WTC11 (cell line): ENCODE data around the gene PDE12. TPM values are rescaled to one million over a fixed set of nuclear protein-coding genes. Genes with fewer than 3 reads are reported as not detected.

Source experiments
- ATAC-seq: fragments of 200-7000 bp; cut with Tn5 transposase; 2 replicates; pipeline ENCODE4 v1.10.0; 2021; ENCODE audit warnings: mild to moderate bottlenecking, moderate library complexity
- Bru-seq: library from RNA; stranded (reverse); fragments of 400-500 nt; gene quantifications from one replicate; lab custom pipeline; 2021; lab: Mats Ljungman, UMichigan
- CTCF ChIA-PET: fragments of 300-600 bp; sonication (Branson Sonifier 250); formaldehyde crosslinking; loops from one replicate; lab custom pipeline; 2021; ENCODE audit warnings: antibody characterized with exemption; lab: Charles Lee
- POLR2A ChIA-PET: fragments of 350-600 bp; sonication (Branson Sonifier 250); formaldehyde crosslinking; loops from one replicate; lab custom pipeline; 2021; ENCODE audit warnings: antibody characterized with exemption; lab: Charles Lee
- DNase-seq: peaks from one replicate; pipeline ENCODE4 v3.0.0; 2021; ENCODE audit warnings: low spot score
- H3K27ac Mint-ChIP-seq: 2 replicates; pipeline ENCODE4 v1.8.0; 2021; ENCODE audit warnings: mixed read lengths
- H3K27me3 Mint-ChIP-seq: 2 replicates; pipeline ENCODE4 v1.8.0; 2021; ENCODE audit warnings: low read depth, mild to moderate bottlenecking, moderate library complexity, mixed read lengths
- H3K36me3 Mint-ChIP-seq: 2 replicates; pipeline ENCODE4 v1.8.0; 2021; ENCODE audit warnings: mixed read lengths
- H3K4me1 Mint-ChIP-seq: 2 replicates; pipeline ENCODE4 v1.8.0; 2022; ENCODE audit warnings: mixed read lengths
- H3K4me3 Mint-ChIP-seq: 2 replicates; pipeline ENCODE4 v1.8.0; 2021; ENCODE audit warnings: mild to moderate bottlenecking, moderate library complexity, mixed read lengths
- H3K9me3 Mint-ChIP-seq: 2 replicates; pipeline ENCODE4 v1.8.0; 2021; ENCODE audit warnings: mixed read lengths
- EMX1 ChIP-seq: fragments of 250-450 bp; sonication (Bioruptor Pico); IDR thresholded peaks from 2 replicates; pipeline ENCODE4 v1.8.0; 2021; ENCODE audit warnings: mild to moderate bottlenecking
- GABPB1 ChIP-seq: sonication (generic); formaldehyde crosslinking; IDR thresholded peaks from 2 replicates; pipeline ENCODE4 v1.8.1; 2023; ENCODE audit warnings: mild to moderate bottlenecking, missing genetic modification reagents
- GTF2I ChIP-seq: fragments of 250-450 bp; sonication (Bioruptor Pico); conservative IDR thresholded peaks from 2 replicates; pipeline ENCODE4 v1.4.0; 2021; ENCODE audit warnings: mild to moderate bottlenecking
- KAT7 ChIP-seq: sonication (generic); formaldehyde crosslinking; IDR thresholded peaks from 2 replicates; pipeline ENCODE4 v1.8.1; 2023; ENCODE audit warnings: missing genetic modification reagents, mild to moderate bottlenecking, borderline replicate concordance
- MXD4 ChIP-seq: fragments of 250-450 bp; sonication (Bioruptor Pico); IDR thresholded peaks from 2 replicates; pipeline ENCODE4 v1.8.0; 2021; ENCODE audit warnings: mild to moderate bottlenecking, moderate library complexity, borderline replicate concordance
- NR3C1 ChIP-seq: sonication (generic); formaldehyde crosslinking; conservative IDR thresholded peaks from 2 replicates; pipeline ENCODE4 v1.8.1; 2023; ENCODE audit warnings: low read depth, mild to moderate bottlenecking, missing genetic modification reagents
- TEAD1 ChIP-seq: sonication (generic); formaldehyde crosslinking; IDR thresholded peaks from 2 replicates; pipeline ENCODE4 v1.8.0; 2022; ENCODE audit warnings: mild to moderate bottlenecking, missing genetic modification reagents
- ZNF138 ChIP-seq: sonication (generic); formaldehyde crosslinking; conservative IDR thresholded peaks from 2 replicates; pipeline ENCODE4 v1.8.1; 2022; ENCODE audit warnings: mild to moderate bottlenecking, moderate library complexity, missing genetic modification reagents
- ZNF219 ChIP-seq: sonication (generic); formaldehyde crosslinking; IDR thresholded peaks from 2 replicates; pipeline ENCODE4 v1.8.0; 2023; ENCODE audit warnings: missing genetic modification reagents, mild to moderate bottlenecking, borderline replicate concordance
- long read RNA-seq, 3 experiments: library from RNA in 1 of 3; library from capped mRNA in 1 of 3; library from polyadenylated mRNA in 1 of 3; unstranded in 2 of 3; stranded (forward) in 1 of 3; transcript quantifications; one replicate each; pipeline ENCODE4 v2.0.0, GENCODE V29; 2021
- total RNA-seq: library from RNA; stranded (reverse); gene quantifications from 3 replicates; pipeline ENCODE4 v1.2.3, GENCODE V29; 2021
- TF ChIP-seq, protein P1 (sequence below): sonication (generic); formaldehyde crosslinking; IDR thresholded peaks from 2 replicates; pipeline ENCODE4 v1.8.1; 2023; ENCODE audit warnings: mild to moderate bottlenecking, missing genetic modification reagents, moderate library complexity
- TF ChIP-seq, protein P2 (sequence below): sonication (generic); formaldehyde crosslinking; IDR thresholded peaks from 2 replicates; pipeline ENCODE4 v1.8.1; 2023; ENCODE audit warnings: mild to moderate bottlenecking, missing genetic modification reagents, borderline replicate concordance
- TF ChIP-seq, protein P3 (sequence below): sonication (generic); formaldehyde crosslinking; IDR thresholded peaks from 2 replicates; pipeline ENCODE4 v1.8.1; 2022; ENCODE audit warnings: low read depth, missing genetic modification reagents, borderline replicate concordance
- TF ChIP-seq, protein P4 (sequence below): fragments of 250-450 bp; sonication (Bioruptor Pico); IDR thresholded peaks from 2 replicates; pipeline ENCODE4 v2.1.2; 2022; ENCODE audit warnings: mild to moderate bottlenecking, moderate library complexity
- TF ChIP-seq, protein P5 (sequence below): sonication (generic); formaldehyde crosslinking; IDR thresholded peaks from 2 replicates; pipeline ENCODE4 v1.8.0; 2022; ENCODE audit warnings: mild to moderate bottlenecking, missing genetic modification reagents
- TF ChIP-seq, protein P6 (sequence below): fragments of 250-450 bp; sonication (Bioruptor Pico); IDR thresholded peaks from 2 replicates; pipeline ENCODE4 v1.9.0; 2021; ENCODE audit warnings: moderate library complexity, mild to moderate bottlenecking, inconsistent platforms, borderline replicate concordance
- TF ChIP-seq, protein P7 (sequence below): sonication (generic); formaldehyde crosslinking; IDR thresholded peaks from 2 replicates; pipeline ENCODE4 v1.8.1; 2023; ENCODE audit warnings: mild to moderate bottlenecking, missing genetic modification reagents
- TF ChIP-seq, protein P8 (sequence below): sonication (generic); formaldehyde crosslinking; IDR thresholded peaks from 2 replicates; pipeline ENCODE4 v1.8.0; 2022; ENCODE audit warnings: mild to moderate bottlenecking, missing genetic modification reagents
- TF ChIP-seq, protein P9 (sequence below): fragments of 200-600 bp; IDR thresholded peaks from 2 replicates; pipeline ENCODE4 v1.8.0; 2022; ENCODE audit warnings: antibody characterized with exemption

The PDE12 gene, protein sequence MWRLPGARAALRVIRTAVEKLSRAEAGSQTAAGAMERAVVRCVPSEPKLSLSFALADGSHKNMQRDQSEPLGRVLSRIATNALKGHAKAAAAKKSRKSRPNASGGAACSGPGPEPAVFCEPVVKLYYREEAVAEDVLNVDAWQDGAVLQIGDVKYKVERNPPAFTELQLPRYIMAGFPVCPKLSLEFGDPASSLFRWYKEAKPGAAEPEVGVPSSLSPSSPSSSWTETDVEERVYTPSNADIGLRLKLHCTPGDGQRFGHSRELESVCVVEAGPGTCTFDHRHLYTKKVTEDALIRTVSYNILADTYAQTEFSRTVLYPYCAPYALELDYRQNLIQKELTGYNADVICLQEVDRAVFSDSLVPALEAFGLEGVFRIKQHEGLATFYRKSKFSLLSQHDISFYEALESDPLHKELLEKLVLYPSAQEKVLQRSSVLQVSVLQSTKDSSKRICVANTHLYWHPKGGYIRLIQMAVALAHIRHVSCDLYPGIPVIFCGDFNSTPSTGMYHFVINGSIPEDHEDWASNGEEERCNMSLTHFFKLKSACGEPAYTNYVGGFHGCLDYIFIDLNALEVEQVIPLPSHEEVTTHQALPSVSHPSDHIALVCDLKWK
- total RNA-seq (16.2 to 16.9 TPM (median 16.4 TPM) in 3 replicates), Bru-seq, nascent RNA (percentile 82 among the genes with signal in this experiment)
- long read RNA-seq, experiment 1, full-length matches to known transcripts, result 134 of 143 reads
- long read RNA-seq, experiment 1, partial matches to known transcripts, result 9 of 143 reads
- long read RNA-seq, experiment 1, other reads (novel, unspliced or antisense), result 0 of 143 reads
- long read RNA-seq, experiment 2, full-length matches to known transcripts, result 6 of 22 reads
- long read RNA-seq, experiment 2, partial matches to known transcripts, result 1 of 22 reads
- long read RNA-seq, experiment 2, other reads (novel, unspliced or antisense), result 15 of 22 reads
- long read RNA-seq, experiment 3, full-length matches to known transcripts, result 4 of 6 reads
- long read RNA-seq, experiment 3, partial matches to known transcripts, result 0 of 6 reads
- long read RNA-seq, experiment 3, other reads (novel, unspliced or antisense), result 2 of 6 reads

DNA sequence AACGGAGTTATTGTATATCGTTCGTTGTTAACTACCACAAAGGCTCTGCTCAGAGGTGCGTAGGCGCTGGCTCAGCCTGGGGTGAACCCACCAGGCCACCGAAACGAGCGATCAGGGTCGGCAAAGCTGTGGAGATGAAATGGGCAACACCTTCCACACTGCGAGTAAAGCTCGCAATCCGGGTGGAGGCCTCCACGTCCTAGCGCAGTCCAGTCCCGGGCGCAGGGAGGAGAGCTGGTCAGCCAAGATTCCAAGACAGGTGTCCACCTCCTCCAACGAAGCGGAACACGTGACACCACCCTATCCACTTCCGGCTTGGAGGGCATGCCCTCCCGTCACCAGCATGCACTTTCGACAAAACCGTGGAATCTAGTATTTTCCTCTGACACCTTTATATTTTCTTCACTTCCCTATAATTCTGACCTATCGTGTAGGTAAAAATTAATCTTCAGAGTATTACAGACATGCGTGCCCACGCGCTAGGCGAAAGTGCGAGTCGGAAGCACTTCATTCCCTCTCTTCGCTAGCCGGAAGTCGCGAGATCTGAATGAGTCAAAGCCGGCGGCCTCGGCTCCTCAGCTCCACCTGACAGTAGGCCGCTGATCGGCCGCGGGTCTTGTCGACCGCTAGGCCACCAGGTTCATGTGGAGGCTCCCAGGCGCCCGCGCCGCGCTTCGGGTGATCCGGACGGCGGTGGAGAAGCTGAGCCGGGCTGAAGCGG, at the start of gene PDE12:
Gene PDE12 (plus strand): TSS at position 537 of the 721 bp plus-strand sequence. CDS start 106 bp downstream, at position 643.
- DNase-seq (peak; percentile 81), ATAC-seq (peak; percentile 88)
- ChIA-PET CTCF (interaction anchor here (1.2 to 2.1 kb wide), 3 partner anchors 12 to 158 kb away, joined by 3 to 13 read pairs (median 6); partner anchors contain the start of gene DNAH12), POLR2A (interaction anchor here (1.3 to 2.0 kb wide), 3 partner anchors 12 to 158 kb away, joined by 3 to 11 read pairs (median 7); partner anchors contain the start of genes ARF4 and DNAH12)
- peaks cover 13% of the 10 kb centered on the region for H3K36me3 Mint-ChIP-seq
- H3K4me1 Mint-ChIP-seq, result peaks cover 18% of the 10 kb centered on the region
- H3K27me3 Mint-ChIP-seq, result peaks cover 10% of the 10 kb centered on the region
- no peaks in the 10 kb centered on the region for H3K9me3 Mint-ChIP-seq
- peak within 1 kb of the TSS; percentile 95 for H3K4me3 Mint-ChIP-seq
- H3K27ac Mint-ChIP-seq, result peak within 1 kb of the TSS; percentile 100
- TF ChIP-seq KAT7 (CRISPR knock-in tag) (0 out of 2 replicates have a peak, but pooled peaks have one; percentile 14), NR3C1 (no peak), ZNF219 (CRISPR knock-in tag) (0 out of 2 replicates have a peak, but pooled peaks have one; percentile 62), GABPB1 (peak; percentile 2; the same call in 1 of the 2 replicates), EMX1 (CRISPR knock-in tag) (no peak), GTF2I (CRISPR knock-in tag) (no peak), TEAD1 (peak; percentile 90), ZNF138 (CRISPR knock-in tag) (no peak), MXD4 (CRISPR knock-in tag) (no peak)
- TF ChIP-seq, protein P1, sequence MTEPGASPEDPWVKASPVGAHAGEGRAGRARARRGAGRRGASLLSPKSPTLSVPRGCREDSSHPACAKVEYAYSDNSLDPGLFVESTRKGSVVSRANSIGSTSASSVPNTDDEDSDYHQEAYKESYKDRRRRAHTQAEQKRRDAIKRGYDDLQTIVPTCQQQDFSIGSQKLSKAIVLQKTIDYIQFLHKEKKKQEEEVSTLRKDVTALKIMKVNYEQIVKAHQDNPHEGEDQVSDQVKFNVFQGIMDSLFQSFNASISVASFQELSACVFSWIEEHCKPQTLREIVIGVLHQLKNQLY (CRISPR knock-in tag), result no peak
- TF ChIP-seq, protein P2, sequence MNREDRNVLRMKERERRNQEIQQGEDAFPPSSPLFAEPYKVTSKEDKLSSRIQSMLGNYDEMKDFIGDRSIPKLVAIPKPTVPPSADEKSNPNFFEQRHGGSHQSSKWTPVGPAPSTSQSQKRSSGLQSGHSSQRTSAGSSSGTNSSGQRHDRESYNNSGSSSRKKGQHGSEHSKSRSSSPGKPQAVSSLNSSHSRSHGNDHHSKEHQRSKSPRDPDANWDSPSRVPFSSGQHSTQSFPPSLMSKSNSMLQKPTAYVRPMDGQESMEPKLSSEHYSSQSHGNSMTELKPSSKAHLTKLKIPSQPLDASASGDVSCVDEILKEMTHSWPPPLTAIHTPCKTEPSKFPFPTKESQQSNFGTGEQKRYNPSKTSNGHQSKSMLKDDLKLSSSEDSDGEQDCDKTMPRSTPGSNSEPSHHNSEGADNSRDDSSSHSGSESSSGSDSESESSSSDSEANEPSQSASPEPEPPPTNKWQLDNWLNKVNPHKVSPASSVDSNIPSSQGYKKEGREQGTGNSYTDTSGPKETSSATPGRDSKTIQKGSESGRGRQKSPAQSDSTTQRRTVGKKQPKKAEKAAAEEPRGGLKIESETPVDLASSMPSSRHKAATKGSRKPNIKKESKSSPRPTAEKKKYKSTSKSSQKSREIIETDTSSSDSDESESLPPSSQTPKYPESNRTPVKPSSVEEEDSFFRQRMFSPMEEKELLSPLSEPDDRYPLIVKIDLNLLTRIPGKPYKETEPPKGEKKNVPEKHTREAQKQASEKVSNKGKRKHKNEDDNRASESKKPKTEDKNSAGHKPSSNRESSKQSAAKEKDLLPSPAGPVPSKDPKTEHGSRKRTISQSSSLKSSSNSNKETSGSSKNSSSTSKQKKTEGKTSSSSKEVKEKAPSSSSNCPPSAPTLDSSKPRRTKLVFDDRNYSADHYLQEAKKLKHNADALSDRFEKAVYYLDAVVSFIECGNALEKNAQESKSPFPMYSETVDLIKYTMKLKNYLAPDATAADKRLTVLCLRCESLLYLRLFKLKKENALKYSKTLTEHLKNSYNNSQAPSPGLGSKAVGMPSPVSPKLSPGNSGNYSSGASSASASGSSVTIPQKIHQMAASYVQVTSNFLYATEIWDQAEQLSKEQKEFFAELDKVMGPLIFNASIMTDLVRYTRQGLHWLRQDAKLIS (CRISPR knock-in tag), result no peak
- TF ChIP-seq, protein P3, sequence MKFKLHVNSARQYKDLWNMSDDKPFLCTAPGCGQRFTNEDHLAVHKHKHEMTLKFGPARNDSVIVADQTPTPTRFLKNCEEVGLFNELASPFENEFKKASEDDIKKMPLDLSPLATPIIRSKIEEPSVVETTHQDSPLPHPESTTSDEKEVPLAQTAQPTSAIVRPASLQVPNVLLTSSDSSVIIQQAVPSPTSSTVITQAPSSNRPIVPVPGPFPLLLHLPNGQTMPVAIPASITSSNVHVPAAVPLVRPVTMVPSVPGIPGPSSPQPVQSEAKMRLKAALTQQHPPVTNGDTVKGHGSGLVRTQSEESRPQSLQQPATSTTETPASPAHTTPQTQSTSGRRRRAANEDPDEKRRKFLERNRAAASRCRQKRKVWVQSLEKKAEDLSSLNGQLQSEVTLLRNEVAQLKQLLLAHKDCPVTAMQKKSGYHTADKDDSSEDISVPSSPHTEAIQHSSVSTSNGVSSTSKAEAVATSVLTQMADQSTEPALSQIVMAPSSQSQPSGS, result no peak
- TF ChIP-seq, protein P4, sequence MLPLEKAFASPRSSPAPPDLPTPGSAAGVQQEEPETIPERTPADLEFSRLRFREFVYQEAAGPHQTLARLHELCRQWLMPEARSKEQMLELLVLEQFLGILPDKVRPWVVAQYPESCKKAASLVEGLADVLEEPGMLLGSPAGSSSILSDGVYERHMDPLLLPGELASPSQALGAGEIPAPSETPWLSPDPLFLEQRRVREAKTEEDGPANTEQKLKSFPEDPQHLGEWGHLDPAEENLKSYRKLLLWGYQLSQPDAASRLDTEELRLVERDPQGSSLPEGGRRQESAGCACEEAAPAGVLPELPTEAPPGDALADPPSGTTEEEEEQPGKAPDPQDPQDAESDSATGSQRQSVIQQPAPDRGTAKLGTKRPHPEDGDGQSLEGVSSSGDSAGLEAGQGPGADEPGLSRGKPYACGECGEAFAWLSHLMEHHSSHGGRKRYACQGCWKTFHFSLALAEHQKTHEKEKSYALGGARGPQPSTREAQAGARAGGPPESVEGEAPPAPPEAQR, result no peak
- TF ChIP-seq, protein P5, sequence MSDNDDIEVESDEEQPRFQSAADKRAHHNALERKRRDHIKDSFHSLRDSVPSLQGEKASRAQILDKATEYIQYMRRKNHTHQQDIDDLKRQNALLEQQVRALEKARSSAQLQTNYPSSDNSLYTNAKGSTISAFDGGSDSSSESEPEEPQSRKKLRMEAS (CRISPR knock-in tag), result peak; percentile 95
- TF ChIP-seq, protein P6, sequence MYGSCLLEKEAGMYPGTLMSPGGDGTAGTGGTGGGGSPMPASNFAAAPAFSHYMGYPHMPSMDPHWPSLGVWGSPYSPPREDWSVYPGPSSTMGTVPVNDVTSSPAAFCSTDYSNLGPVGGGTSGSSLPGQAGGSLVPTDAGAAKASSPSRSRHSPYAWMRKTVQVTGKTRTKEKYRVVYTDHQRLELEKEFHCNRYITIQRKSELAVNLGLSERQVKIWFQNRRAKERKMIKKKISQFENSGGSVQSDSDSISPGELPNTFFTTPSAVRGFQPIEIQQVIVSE (CRISPR knock-in tag), result no peak
- TF ChIP-seq, protein P7, sequence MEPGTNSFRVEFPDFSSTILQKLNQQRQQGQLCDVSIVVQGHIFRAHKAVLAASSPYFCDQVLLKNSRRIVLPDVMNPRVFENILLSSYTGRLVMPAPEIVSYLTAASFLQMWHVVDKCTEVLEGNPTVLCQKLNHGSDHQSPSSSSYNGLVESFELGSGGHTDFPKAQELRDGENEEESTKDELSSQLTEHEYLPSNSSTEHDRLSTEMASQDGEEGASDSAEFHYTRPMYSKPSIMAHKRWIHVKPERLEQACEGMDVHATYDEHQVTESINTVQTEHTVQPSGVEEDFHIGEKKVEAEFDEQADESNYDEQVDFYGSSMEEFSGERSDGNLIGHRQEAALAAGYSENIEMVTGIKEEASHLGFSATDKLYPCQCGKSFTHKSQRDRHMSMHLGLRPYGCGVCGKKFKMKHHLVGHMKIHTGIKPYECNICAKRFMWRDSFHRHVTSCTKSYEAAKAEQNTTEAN, result 0 out of 2 replicates have a peak, but pooled peaks have one; percentile 25
- TF ChIP-seq, protein P8, sequence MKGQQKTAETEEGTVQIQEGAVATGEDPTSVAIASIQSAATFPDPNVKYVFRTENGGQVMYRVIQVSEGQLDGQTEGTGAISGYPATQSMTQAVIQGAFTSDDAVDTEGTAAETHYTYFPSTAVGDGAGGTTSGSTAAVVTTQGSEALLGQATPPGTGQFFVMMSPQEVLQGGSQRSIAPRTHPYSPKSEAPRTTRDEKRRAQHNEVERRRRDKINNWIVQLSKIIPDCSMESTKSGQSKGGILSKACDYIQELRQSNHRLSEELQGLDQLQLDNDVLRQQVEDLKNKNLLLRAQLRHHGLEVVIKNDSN (CRISPR knock-in tag), result peak; percentile 93
- TF ChIP-seq, protein P9, sequence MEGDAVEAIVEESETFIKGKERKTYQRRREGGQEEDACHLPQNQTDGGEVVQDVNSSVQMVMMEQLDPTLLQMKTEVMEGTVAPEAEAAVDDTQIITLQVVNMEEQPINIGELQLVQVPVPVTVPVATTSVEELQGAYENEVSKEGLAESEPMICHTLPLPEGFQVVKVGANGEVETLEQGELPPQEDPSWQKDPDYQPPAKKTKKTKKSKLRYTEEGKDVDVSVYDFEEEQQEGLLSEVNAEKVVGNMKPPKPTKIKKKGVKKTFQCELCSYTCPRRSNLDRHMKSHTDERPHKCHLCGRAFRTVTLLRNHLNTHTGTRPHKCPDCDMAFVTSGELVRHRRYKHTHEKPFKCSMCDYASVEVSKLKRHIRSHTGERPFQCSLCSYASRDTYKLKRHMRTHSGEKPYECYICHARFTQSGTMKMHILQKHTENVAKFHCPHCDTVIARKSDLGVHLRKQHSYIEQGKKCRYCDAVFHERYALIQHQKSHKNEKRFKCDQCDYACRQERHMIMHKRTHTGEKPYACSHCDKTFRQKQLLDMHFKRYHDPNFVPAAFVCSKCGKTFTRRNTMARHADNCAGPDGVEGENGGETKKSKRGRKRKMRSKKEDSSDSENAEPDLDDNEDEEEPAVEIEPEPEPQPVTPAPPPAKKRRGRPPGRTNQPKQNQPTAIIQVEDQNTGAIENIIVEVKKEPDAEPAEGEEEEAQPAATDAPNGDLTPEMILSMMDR, result no peak
